DND-41 (cell line): ENCODE data around the gene STRIP1.

Experiments used
- CTCF ChIP-seq: IDR thresholded peaks from 2 replicates; pipeline ENCODE4 v1.5.1; 2012; ENCODE audit warnings: borderline replicate concordance, low read length, moderate library complexity, mild to moderate bottlenecking; ENCODE audit not compliant: poor library complexity, severe bottlenecking; ENCODE audit errors: extremely low read depth
- EZH2 ChIP-seq: IDR thresholded peaks from 3 replicates; pipeline ENCODE4 v1.6.1; 2012; ENCODE audit warnings: borderline replicate concordance, low read depth, mild to moderate bottlenecking, moderate library complexity, low read length, inconsistent platforms; ENCODE audit not compliant: severe bottlenecking

- TF ChIP-seq EZH2: no peak
- no peak for TF ChIP-seq CTCF
Observed at GRCh38 chr1:110048240-110048639, 13.8 kb downstream of the STRIP1 start.
